Measurements from ENCODE around the gene IL25. TPM values are rescaled to one million over a fixed set of nuclear protein-coding genes. Genes with fewer than 3 reads are reported as not detected.

IL25 gene
- total and polyA plus RNA-seq, 9 donors = not detected

- H3K36me3 ChIP-seq = no peaks in the 10 kb centered on the region
- intact Hi-C loops (cut with DNase I) = loop anchor here in 2 of 4 donors (5.0 kb wide), 2 partner anchors 55 to 115 kb away; no protein-coding TSS in a partner anchor
- H3K9me3 ChIP-seq = no peaks in the 10 kb centered on the region
- no peak overlapping the region for H3K27ac ChIP-seq
- no peaks in the 10 kb centered on the region for H3K4me1 ChIP-seq (ENCODE audit: insufficient read depth)
- no peaks in the 10 kb centered on the region for H3K27me3 ChIP-seq
- WGBS, 3 donors = 54 to 67% (median 55%) methylated on average over 3 of the region's 3 CpGs
- no peak for DNase-seq
- no peak overlapping the region for H3K4me3 ChIP-seq
- TF ChIP-seq CTCF (IDR thresholded peaks at IDR 0.05) (no peak), EP300 (IDR thresholded peaks at IDR 0.05) (no peak), POLR2A (IDR thresholded peaks at IDR 0.05) (no peak)
Observed at GRCh38 chr14:23381871-23382270, 9.3 kb downstream of the IL25 start.

GRCh38 chr14:23382276-23382675 is 9.7 kb downstream of the IL25 start:
- no peak for TF ChIP-seq EP300 (IDR thresholded peaks at IDR 0.05)
- no peak for TF ChIP-seq POLR2A (IDR thresholded peaks at IDR 0.05)
- TF ChIP-seq CTCF (IDR thresholded peaks at IDR 0.05) = no peak
- no peaks in the 10 kb centered on the region for H3K27me3 ChIP-seq
- WGBS, 3 donors = 84 to 90% (median 89%) methylated on average over 6 of the region's 6 CpGs
- intact Hi-C loops (cut with DNase I) = loop anchor here in 2 of 4 donors (5.0 kb wide), 2 partner anchors 55 to 115 kb away; no protein-coding TSS in a partner anchor
- H3K27ac ChIP-seq = no peak overlapping the region
- H3K4me1 ChIP-seq (ENCODE audit: insufficient read depth) = no peaks in the 10 kb centered on the region
- H3K36me3 ChIP-seq = no peaks in the 10 kb centered on the region
- no peak overlapping the region for H3K4me3 ChIP-seq
- no peak for DNase-seq
- no peaks in the 10 kb centered on the region for H3K9me3 ChIP-seq

DNA sequence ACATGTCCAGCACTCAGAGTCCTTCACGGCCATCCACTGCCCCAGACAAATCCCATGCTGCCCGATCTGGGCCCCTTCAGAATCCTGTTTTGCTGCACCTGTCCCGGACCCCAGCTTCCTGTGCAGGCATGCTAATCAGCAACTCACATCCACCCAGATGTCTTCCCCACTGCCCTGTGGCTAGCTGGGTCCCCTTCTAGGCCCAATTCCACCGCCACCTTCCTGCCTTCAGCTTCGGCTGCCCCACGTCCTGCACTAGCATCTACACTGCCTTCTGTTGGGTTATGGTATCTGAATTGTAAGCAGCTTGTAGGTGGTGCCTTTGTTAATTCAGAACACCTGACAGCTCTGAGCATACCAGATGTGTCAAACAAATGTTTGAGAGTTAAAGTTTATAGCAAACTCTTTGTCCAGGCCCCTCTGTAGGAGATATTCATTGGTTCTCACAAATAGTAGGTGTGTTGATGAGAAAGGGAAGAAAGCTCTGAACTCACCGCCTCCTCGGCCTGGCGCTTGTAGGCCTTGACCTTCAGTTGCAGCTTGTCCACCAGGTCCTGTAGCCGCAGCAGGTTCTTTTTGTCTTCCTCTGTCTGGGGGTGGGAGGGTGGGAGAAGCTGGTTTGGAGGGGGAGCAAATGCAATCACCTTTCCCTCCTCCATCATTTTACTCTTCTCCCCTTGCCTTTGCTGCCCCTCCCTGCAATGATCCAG is 10.3 kb downstream of the IL25 start:
- no peaks in the 10 kb centered on the region for H3K9me3 ChIP-seq
- WGBS, 3 donors = 68 to 79% (median 71%) methylated on average over 10 of the region's 10 CpGs
- H3K27ac ChIP-seq = no peak overlapping the region
- H3K27me3 ChIP-seq = no peaks in the 10 kb centered on the region
- no peaks in the 10 kb centered on the region for H3K4me1 ChIP-seq (ENCODE audit: insufficient read depth)
- DNase-seq = no peak
- TF ChIP-seq EP300 (IDR thresholded peaks at IDR 0.05) = no peak
- H3K4me3 ChIP-seq = no peak overlapping the region
- no peaks in the 10 kb centered on the region for H3K36me3 ChIP-seq
- intact Hi-C loops (cut with DNase I) = loop anchor here in 2 of 4 donors (5.0 kb wide), 2 partner anchors 56 to 116 kb away; no protein-coding TSS in a partner anchor

DNA sequence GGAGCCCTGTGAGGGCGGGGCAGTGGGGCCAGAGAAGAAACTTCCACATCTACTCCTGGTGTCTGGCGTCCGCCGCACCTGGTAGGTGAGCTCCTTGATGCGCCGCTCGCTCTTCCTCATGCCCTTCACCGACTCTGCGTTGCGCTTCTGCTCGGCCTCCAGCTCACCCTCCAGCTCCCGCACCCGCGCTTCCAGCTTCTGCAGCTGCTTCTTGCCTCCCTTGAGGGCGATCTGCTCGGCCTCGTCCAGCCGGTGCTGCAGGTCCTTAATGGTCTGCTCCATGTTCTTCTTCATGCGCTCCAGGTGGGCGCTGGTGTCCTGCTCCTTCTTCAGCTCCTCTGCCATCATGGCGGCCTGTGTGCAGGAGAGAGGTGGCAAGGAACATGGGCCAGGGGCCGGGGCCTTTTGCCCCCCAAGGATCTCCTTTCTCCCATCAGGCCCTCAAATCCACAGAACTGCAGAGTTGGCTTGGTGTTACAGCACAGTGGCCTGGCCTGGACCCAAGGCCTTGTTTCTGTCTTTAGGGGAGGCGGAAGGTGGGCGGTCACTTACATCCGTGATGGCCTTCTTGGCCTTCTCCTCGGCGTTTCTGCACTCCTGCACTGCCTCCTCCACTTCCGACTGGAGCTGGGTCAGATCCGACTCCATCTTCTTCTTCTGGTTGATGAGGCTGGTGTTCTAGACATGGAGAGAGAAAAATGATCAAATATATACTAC is 11.9 kb downstream of the IL25 start:
- DNase-seq = no peak
- intact Hi-C loops (cut with DNase I) = loop anchor here in 2 of 4 donors (5.0 kb wide), 2 partner anchors 57 to 117 kb away; no protein-coding TSS in a partner anchor
- no peaks in the 10 kb centered on the region for H3K9me3 ChIP-seq
- WGBS, 3 donors = 84 to 87% (median 84%) methylated on average over 29 of the region's 29 CpGs
- no peaks in the 10 kb centered on the region for H3K4me1 ChIP-seq (ENCODE audit: insufficient read depth)
- no peaks in the 10 kb centered on the region for H3K27me3 ChIP-seq
- no peak overlapping the region for H3K27ac ChIP-seq
- TF ChIP-seq POLR2A (IDR thresholded peaks at IDR 0.05) = no peak
- no peak for TF ChIP-seq EP300 (IDR thresholded peaks at IDR 0.05)
- TF ChIP-seq CTCF (IDR thresholded peaks at IDR 0.05) = no peak
- no peaks in the 10 kb centered on the region for H3K36me3 ChIP-seq
- no peak overlapping the region for H3K4me3 ChIP-seq

All from ovary (tissue), 9 donors.